K562 (cell line): ENCODE results near the gene IL20RB. TPM values are rescaled to one million over a fixed set of nuclear protein-coding genes. Genes with fewer than 3 reads are reported as not detected.

Experiments
- ATAC-seq: fragments of 200-7000 bp; cut with Tn5 transposase; 3 replicates; pipeline ENCODE4 v1.9.1; 2020; ENCODE audit warnings: moderate library complexity
- BruUV-seq: library from RNA; stranded (reverse); fragments of 400-500 nt; replicated peaks from 2 replicates; lab custom pipeline; 2021; lab: Mats Ljungman, UMichigan
- CTCF ChIA-PET: fragments of 300-600 bp; formaldehyde crosslinking; extraction: SDS; loops from one replicate; lab custom pipeline; 2021; ENCODE audit warnings: low intra/inter-chr PET ratio; lab: Yijun Ruan, JAX
- POLR2A ChIA-PET: fragments of 300-600, 350-650 bp; sonication (Branson Sonifier 250); formaldehyde crosslinking; extraction: SDS; loops from one replicate; lab custom pipeline; 2021; ENCODE audit warnings: antibody characterized with exemption, inconsistent platforms; lab: Yijun Ruan, JAX
- DNase-seq, 4 experiments: peaks; one replicate each; pipeline versions ENCODE4 v3.0.0 to v3.0.0-alpha.2; 2011 to 2018; ENCODE audit warnings: low spot score in 3 of 4, mixed read lengths in 3 of 4; ENCODE audit errors: extremely low read depth in 1 of 4
- FAIRE-seq: peaks from 2 replicates; lab custom pipeline; 2011; peaks lifted over from hg19 to GRCh38; lab: Jason Lieb, UNC
- H2AFZ ChIP-seq: 2 replicates; pipeline ENCODE4 v1.6.0; 2011; ENCODE audit warnings: low read depth, low read length, control low read depth, inconsistent platforms
- H3K27ac ChIP-seq: fragments of 200-600 bp; 3 replicates; pipeline ENCODE4 v1.8.0; 2011; ENCODE audit warnings: low read depth, mild to moderate bottlenecking, control low read depth, inconsistent platforms, low read length, moderate library complexity, mixed read lengths; ENCODE audit errors: extremely low read depth
- H3K27me3 ChIP-seq, 2 experiments: fragments of 300-600 bp in 1 of 2; 2 replicates in 1 of 2; 3 replicates in 1 of 2; pipeline versions ENCODE4 v1.6.0 to v1.8.0; 2011; ENCODE audit warnings: inconsistent platforms in 2 of 2, low read length in 2 of 2, mild to moderate bottlenecking in 1 of 2, mixed read lengths in 1 of 2, moderate library complexity in 1 of 2; ENCODE audit not compliant: control insufficient read depth in 2 of 2, insufficient read depth in 2 of 2
- H3K36me3 ChIP-seq: fragments of 300-600 bp; 3 replicates; pipeline ENCODE4 v1.8.0; 2011; ENCODE audit warnings: mild to moderate bottlenecking, low read length, inconsistent platforms; ENCODE audit not compliant: control insufficient read depth, insufficient read depth
- H3K4me1 ChIP-seq, 2 experiments: fragments of 200-600 bp in 1 of 2; replicated peaks in 1 of 2; 2 replicates in 1 of 2; 3 replicates in 1 of 2; pipeline versions ENCODE4 v1.5.1 to v1.8.0; 2011; ENCODE audit warnings: inconsistent platforms in 2 of 2, low read length in 2 of 2, mild to moderate bottlenecking in 1 of 2, mixed read lengths in 1 of 2, moderate library complexity in 1 of 2; ENCODE audit not compliant: control insufficient read depth in 2 of 2, insufficient read depth in 2 of 2
- H3K4me2 ChIP-seq: 2 replicates; pipeline ENCODE4 v1.6.1; 2011; ENCODE audit warnings: low read length, control low read depth, inconsistent platforms, mixed read lengths; ENCODE audit not compliant: insufficient read depth
- H3K4me3 ChIP-seq: fragments of 200-600 bp; sonication (generic), shearing (Covaris generic); 2 replicates; pipeline ENCODE4 v1.5.1; 2016; ENCODE audit warnings: control low read depth, inconsistent platforms
- H3K79me2 ChIP-seq: fragments of 200-600 bp; 3 replicates; pipeline ENCODE4 v1.8.0; 2011; ENCODE audit warnings: low read length, inconsistent platforms; ENCODE audit not compliant: control insufficient read depth, insufficient read depth
- H3K9ac ChIP-seq, 2 experiments: 2 replicates each; pipeline versions ENCODE4 v1.6.0 to v1.6.1; 2011; ENCODE audit warnings: low read depth in 2 of 2, low read length in 2 of 2, control low read depth in 1 of 2, inconsistent platforms in 1 of 2, mild to moderate bottlenecking in 1 of 2, mixed read lengths in 1 of 2; ENCODE audit not compliant: insufficient read depth in 1 of 2
- H3K9me1 ChIP-seq: one replicate; pipeline ENCODE4 v1.6.0; 2011; ENCODE audit warnings: inconsistent platforms, mild to moderate bottlenecking, low read length, moderate library complexity; ENCODE audit not compliant: control insufficient read depth, insufficient read depth
- H3K9me3 ChIP-seq: replicated peaks from 2 replicates; pipeline ENCODE4 v1.5.1; 2011; ENCODE audit warnings: low read depth, low read length, inconsistent platforms; ENCODE audit not compliant: control insufficient read depth, insufficient read depth
- H4K20me1 ChIP-seq: replicated peaks from 2 replicates; pipeline ENCODE4 v1.6.1; 2011; ENCODE audit warnings: low read length, inconsistent platforms, mixed read lengths; ENCODE audit not compliant: control insufficient read depth, insufficient read depth
- ATF6 ChIP-seq: sonication (generic); formaldehyde crosslinking; IDR thresholded peaks from 2 replicates; pipeline ENCODE4 v1.4.0; 2020; ENCODE audit warnings: mild to moderate bottlenecking, missing genetic modification reagents
- BMI1 ChIP-seq: fragments of 150-350 bp; IDR thresholded peaks from 2 replicates; pipeline ENCODE4 v1.6.1; 2014; ENCODE audit warnings: low read length
- CLOCK ChIP-seq: fragments of 250-450 bp; sonication (Bioruptor Pico); IDR thresholded peaks from 2 replicates; pipeline ENCODE4 v1.4.0; 2020; ENCODE audit warnings: mild to moderate bottlenecking, moderate library complexity, borderline replicate concordance
- FOXK1 ChIP-seq: sonication (generic); formaldehyde crosslinking; IDR thresholded peaks from 2 replicates; pipeline ENCODE4 v1.8.0; 2022; ENCODE audit warnings: missing genetic modification reagents, mild to moderate bottlenecking, borderline replicate concordance
- GTF2F1 ChIP-seq: IDR thresholded peaks from 2 replicates; pipeline ENCODE4 v1.6.1; 2011; ENCODE audit warnings: low read depth, low read length, improper control_type of control experiment
- IRF2 ChIP-seq: sonication (generic); formaldehyde crosslinking; IDR thresholded peaks from 2 replicates; pipeline ENCODE4 v1.8.1; 2022; ENCODE audit warnings: mild to moderate bottlenecking, missing genetic modification reagents
- RFX5 ChIP-seq: IDR thresholded peaks from 2 replicates; pipeline ENCODE4 v1.6.1; 2011; ENCODE audit warnings: low read depth, mild to moderate bottlenecking, improper control_type of control experiment, low read length
- SMAD2 ChIP-seq: fragments of 150-350 bp; IDR thresholded peaks from 2 replicates; pipeline ENCODE4 v1.6.1; 2014; ENCODE audit warnings: low read depth, mild to moderate bottlenecking, low read length
- STAT5B ChIP-seq: fragments of 250-450 bp; sonication (Bioruptor Pico); IDR thresholded peaks from 2 replicates; pipeline ENCODE4 v1.8.0; 2021; ENCODE audit warnings: mild to moderate bottlenecking, inconsistent platforms
- YBX1 ChIP-seq: fragments of 450-650 bp; IDR thresholded peaks from 2 replicates; pipeline ENCODE4 v1.7.1; 2016; ENCODE audit warnings: mild to moderate bottlenecking
- ZBTB17 ChIP-seq: fragments of 450-650 bp; formaldehyde crosslinking; IDR thresholded peaks from 2 replicates; pipeline ENCODE4 v1.4.0; 2020; ENCODE audit warnings: mild to moderate bottlenecking
- ZNF121 ChIP-seq: sonication (generic); formaldehyde crosslinking; conservative IDR thresholded peaks from 2 replicates; pipeline ENCODE4 v1.8.0; 2022; ENCODE audit warnings: missing genetic modification reagents
- ZNF655 ChIP-seq: fragments of 250-450 bp; sonication (Bioruptor Pico); IDR thresholded peaks from 2 replicates; pipeline ENCODE4 v1.5.0; 2021
- WGBS: fragments of 100-300 bp; shearing (Covaris generic); methylation state at CpG from one replicate; pipeline ENCODE4 v1.1.6; 2016; ENCODE audit warnings: low coverage, mixed read lengths; ENCODE audit not compliant: insufficient coverage; ENCODE audit errors: missing lambda C conversion rate; 5-methylcytosine and 5-hydroxymethylcytosine counted together
- in situ Hi-C: fragments of 300-500 bp; cut with MboI; formaldehyde crosslinking; loops from 4 replicates; pipeline ENCODE4 v1.15.0; 2018; ENCODE audit warnings: inconsistent platforms, mixed read lengths
- intact Hi-C: fragments of 100-400 bp; cut with micrococcal nuclease; formaldehyde crosslinking; loops from 2 replicates; pipeline ENCODE4 v1.14.2; 2022
- polyA plus RNA-seq, 8 experiments: library from polyadenylated mRNA; depleted of rRNA in 4 of 8; stranded (reverse) in 5 of 8; unstranded in 3 of 8; fragments of >200 nt; fragmentation: Nextera tagmentation in 2 of 8; fragmentation: Illumina TruSeq in 1 of 8; extraction: Ambion mirVana in 2 of 8; extraction: Trizol in 1 of 8; gene quantifications; 2 replicates each; pipeline versions ENCODE4 v1.2.1 to v1.2.3, GENCODE V29; 2011 to 2014; ENCODE audit warnings: inconsistent platforms in 1 of 8, missing spikeins in 1 of 8
- total RNA-seq, 7 experiments: library from RNA; depleted of rRNA in 6 of 7; stranded (reverse); fragments of >200 nt in 6 of 7; fragmentation: Illumina TruSeq in 2 of 7; extraction: Trizol in 2 of 7; gene quantifications; 2 replicates each; pipeline versions ENCODE4 v1.2.1 to v1.2.3, GENCODE V29; 2011 to 2021; ENCODE audit warnings: low replicate concordance in 1 of 7

Gene IL20RB
- total and polyA plus RNA-seq, 9 of the 15 experiments (the other 6 are each of a cell fraction or from before 2014, with no cell fraction given) = 0.77 to 9.9 (median 6.1) TPM

- TF ChIP-seq ZNF655 (CRISPR knock-in tag) (no peak), ZBTB17 (CRISPR knock-in tag) (no peak), IRF2 (CRISPR knock-in tag) (no peak), RFX5 (no peak), FOXK1 (CRISPR knock-in tag) (no peak), YBX1 (no peak), GTF2F1 (no peak), SMAD2 (no peak), STAT5B (no peak)
- TF ChIP-seq, all 486 proteins: peak for 0
Measured at GRCh38 chr3:136960838-136961836, 3.4 kb downstream of the IL20RB start (continued).

GRCh38 chr3:136962927-136963326, 5.1 kb downstream of the IL20RB start:
- ATAC-seq (no peak), DNase-seq (no peak), FAIRE-seq (no peak)
- no peak overlapping the region for H3K27ac ChIP-seq
- no peaks in the 10 kb centered on the region for H3K36me3 ChIP-seq
- H3K79me2 ChIP-seq = no peaks in the 10 kb centered on the region
- BruUV-seq = no TSS peak
- no peak overlapping the region for H2AFZ ChIP-seq
- ChIA-PET POLR2A (no interaction called here), CTCF (no interaction called here)
- in situ Hi-C loops = no loop called here
- no peaks in the 10 kb centered on the region for H4K20me1 ChIP-seq
- H3K4me1 ChIP-seq = no peaks in the 10 kb centered on the region; a peak in 1 of 5 replicates
- H3K9me1 ChIP-seq = no peaks in the 10 kb centered on the region
- H3K27me3 ChIP-seq = no peaks in the 10 kb centered on the region
- H3K9me3 ChIP-seq = no peaks in the 10 kb centered on the region
- intact Hi-C loops = no loop called here
- H3K4me3 ChIP-seq = no peak overlapping the region
- no peak overlapping the region for H3K4me2 ChIP-seq
- no peak overlapping the region for H3K9ac ChIP-seq
- WGBS = 60% methylated on average over 1 of the region's 1 CpG
- TF ChIP-seq ATF6 (CRISPR knock-in tag) = no peak
- no peak for TF ChIP-seq ZNF121
- no peak for TF ChIP-seq BMI1
- no peak for TF ChIP-seq CLOCK (CRISPR knock-in tag)
